ENCODE data around the gene FRMD3.

The FRMD3 gene

GRCh38 chr9:83475741-83476140, 62.5 kb downstream of the FRMD3 start:
- no peak for TF ChIP-seq YY1 (IDR thresholded peaks at IDR 0.05; ENCODE audit: low read depth)
- no peak for TF ChIP-seq TCF12 (IDR thresholded peaks at IDR 0.05; ENCODE audit: low read depth)

DNA sequence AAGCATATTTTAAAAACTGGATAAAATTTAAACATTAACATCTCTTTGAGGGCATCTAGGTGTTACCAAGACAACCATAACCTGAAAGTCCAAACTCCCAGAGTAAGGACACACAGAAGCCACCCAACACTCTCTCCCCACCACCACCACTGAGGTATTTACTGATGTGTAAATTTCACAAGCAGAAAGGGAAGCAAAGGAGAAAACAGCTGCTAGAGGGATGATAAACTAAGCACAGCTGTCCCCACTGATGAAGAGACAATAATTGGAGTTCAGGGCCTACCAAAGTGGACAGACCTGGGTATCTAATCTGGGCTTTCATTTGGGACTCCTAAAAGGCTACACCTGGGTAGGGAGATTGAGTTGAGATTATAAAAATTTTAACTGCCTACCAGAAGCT, 63.6 kb downstream of the FRMD3 start:
- TF ChIP-seq EGR1 (IDR thresholded peaks at IDR 0.05) (no peak), CEBPB (IDR thresholded peaks at IDR 0.05) (no peak), REST (IDR thresholded peaks at IDR 0.05; ENCODE audit: low read depth) (no peak), TEAD4 (IDR thresholded peaks at IDR 0.05) (no peak), TAF1 (IDR thresholded peaks at IDR 0.05; ENCODE audit: low read depth) (no peak), EP300 (IDR thresholded peaks at IDR 0.05; ENCODE audit: borderline replicate concordance) (no peak), RAD21 (IDR thresholded peaks at IDR 0.05; ENCODE audit: low read depth) (no peak), TCF12 (IDR thresholded peaks at IDR 0.05; ENCODE audit: low read depth) (no peak), CREB1 (IDR thresholded peaks at IDR 0.05; ENCODE audit: low read depth) (no peak)
- TF ChIP-seq, protein P1, sequence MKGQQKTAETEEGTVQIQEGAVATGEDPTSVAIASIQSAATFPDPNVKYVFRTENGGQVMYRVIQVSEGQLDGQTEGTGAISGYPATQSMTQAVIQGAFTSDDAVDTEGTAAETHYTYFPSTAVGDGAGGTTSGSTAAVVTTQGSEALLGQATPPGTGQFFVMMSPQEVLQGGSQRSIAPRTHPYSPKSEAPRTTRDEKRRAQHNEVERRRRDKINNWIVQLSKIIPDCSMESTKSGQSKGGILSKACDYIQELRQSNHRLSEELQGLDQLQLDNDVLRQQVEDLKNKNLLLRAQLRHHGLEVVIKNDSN (IDR thresholded peaks at IDR 0.05) = no peak

DNA sequence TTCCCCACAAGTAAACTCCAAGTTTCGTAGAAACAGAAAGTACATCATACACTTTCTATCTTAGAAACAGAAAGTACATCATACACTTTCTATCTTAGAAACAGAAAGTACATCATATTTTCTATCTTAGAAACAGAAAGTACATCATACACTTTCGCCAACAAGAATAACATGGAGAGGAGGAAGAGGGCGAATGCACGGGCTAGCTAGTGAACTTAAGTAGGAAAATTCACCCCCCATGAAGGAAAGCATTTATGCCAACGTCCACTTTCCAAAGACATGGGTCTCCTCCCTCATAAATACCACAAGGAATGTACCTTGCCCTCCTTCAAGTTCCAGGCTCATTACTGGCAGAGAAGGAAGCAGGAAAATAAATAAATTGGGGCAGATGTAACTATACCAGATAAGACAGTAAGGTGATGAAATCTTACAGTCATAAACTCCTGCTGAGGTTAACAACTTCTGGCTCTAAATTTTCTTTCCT, 64.7 kb downstream of the FRMD3 start:
- no peak for TF ChIP-seq TCF12 (IDR thresholded peaks at IDR 0.05; ENCODE audit: low read depth)
- no peak for TF ChIP-seq TAF1 (IDR thresholded peaks at IDR 0.05; ENCODE audit: low read depth)
- TF ChIP-seq CEBPB (IDR thresholded peaks at IDR 0.05) = no peak
- no peak for TF ChIP-seq TEAD4 (IDR thresholded peaks at IDR 0.05)
- TF ChIP-seq RAD21 (IDR thresholded peaks at IDR 0.05; ENCODE audit: low read depth) = no peak
- no peak for TF ChIP-seq CREB1 (IDR thresholded peaks at IDR 0.05; ENCODE audit: low read depth)
- TF ChIP-seq NFIC (IDR thresholded peaks at IDR 0.05) = no peak
- TF ChIP-seq REST (IDR thresholded peaks at IDR 0.05; ENCODE audit: low read depth) = no peak
- TF ChIP-seq FOXM1 (IDR thresholded peaks at IDR 0.05; ENCODE audit: borderline replicate concordance, low read depth) = no peak
- TF ChIP-seq EP300 (IDR thresholded peaks at IDR 0.05; ENCODE audit: borderline replicate concordance) = no peak
- TF ChIP-seq EGR1 (IDR thresholded peaks at IDR 0.05) = no peak
- no peak for TF ChIP-seq ZBTB7A (IDR thresholded peaks at IDR 0.05; ENCODE audit: low read depth)

GRCh38 chr9:83472764-83473163, 65.4 kb downstream of the FRMD3 start:
- TF ChIP-seq, protein P1 (IDR thresholded peaks at IDR 0.05) = no peak
- no peak for TF ChIP-seq EP300 (IDR thresholded peaks at IDR 0.05; ENCODE audit: borderline replicate concordance)
- no peak for TF ChIP-seq RAD21 (IDR thresholded peaks at IDR 0.05; ENCODE audit: low read depth)
- no peak for TF ChIP-seq TAF1 (IDR thresholded peaks at IDR 0.05; ENCODE audit: low read depth)
- TF ChIP-seq EGR1 (IDR thresholded peaks at IDR 0.05) = no peak
- TF ChIP-seq NFIC (IDR thresholded peaks at IDR 0.05) = no peak
- TF ChIP-seq TEAD4 (IDR thresholded peaks at IDR 0.05) = no peak
- TF ChIP-seq TCF12 (IDR thresholded peaks at IDR 0.05; ENCODE audit: low read depth) = no peak
- TF ChIP-seq YY1 (IDR thresholded peaks at IDR 0.05; ENCODE audit: low read depth) = no peak
- TF ChIP-seq REST (IDR thresholded peaks at IDR 0.05; ENCODE audit: low read depth) = no peak
- TF ChIP-seq CEBPB (IDR thresholded peaks at IDR 0.05) = no peak
- TF ChIP-seq FOXM1 (IDR thresholded peaks at IDR 0.05; ENCODE audit: borderline replicate concordance, low read depth) = no peak
- no peak for TF ChIP-seq ZBTB7A (IDR thresholded peaks at IDR 0.05; ENCODE audit: low read depth)
- TF ChIP-seq, protein P2, sequence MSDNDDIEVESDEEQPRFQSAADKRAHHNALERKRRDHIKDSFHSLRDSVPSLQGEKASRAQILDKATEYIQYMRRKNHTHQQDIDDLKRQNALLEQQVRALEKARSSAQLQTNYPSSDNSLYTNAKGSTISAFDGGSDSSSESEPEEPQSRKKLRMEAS (IDR thresholded peaks at IDR 0.05) = no peak
- no peak for TF ChIP-seq CREB1 (IDR thresholded peaks at IDR 0.05; ENCODE audit: low read depth)

DNA sequence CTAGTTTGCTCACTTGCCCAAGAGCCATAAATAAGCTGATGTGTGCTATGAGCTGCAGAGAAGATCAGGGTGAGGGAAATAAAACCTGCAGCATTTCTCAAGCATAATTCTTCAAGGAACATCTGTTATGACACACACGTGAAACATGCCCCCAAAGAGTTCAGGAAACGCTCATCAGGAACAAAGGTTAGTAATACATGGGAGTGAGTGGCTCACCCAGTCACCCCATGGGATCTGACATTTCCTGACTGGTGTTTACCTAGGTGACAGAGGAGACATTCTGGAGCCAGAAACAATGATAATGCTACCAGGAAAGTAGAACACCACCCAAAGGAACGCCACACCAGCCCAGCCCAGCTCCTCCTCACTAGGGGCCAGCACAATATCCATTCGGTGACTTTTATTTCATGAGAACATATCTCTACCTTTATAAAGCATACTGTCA, 66.0 kb downstream of the FRMD3 start:
- TF ChIP-seq FOXM1 (IDR thresholded peaks at IDR 0.05; ENCODE audit: borderline replicate concordance, low read depth) (no peak), TEAD4 (IDR thresholded peaks at IDR 0.05) (no peak), ZBTB7A (IDR thresholded peaks at IDR 0.05; ENCODE audit: low read depth) (no peak), EP300 (IDR thresholded peaks at IDR 0.05; ENCODE audit: borderline replicate concordance) (no peak), TCF12 (IDR thresholded peaks at IDR 0.05; ENCODE audit: low read depth) (no peak)
- TF ChIP-seq, protein P2 (IDR thresholded peaks at IDR 0.05) = no peak
